Fibroblast of mammary gland (primary cell): ENCODE data around the gene AXIN2.

ENCODE experiments used
- DNase-seq: peaks from one replicate; pipeline ENCODE4 v3.0.0-alpha.2; 2010; ENCODE audit warnings: low read depth
- H3K4me3 ChIP-seq: 2 replicates; pipeline ENCODE4 v1.5.1; 2011; ENCODE audit warnings: low read depth, mild to moderate bottlenecking, low read length, moderate library complexity; ENCODE audit not compliant: control insufficient read depth
- CTCF ChIP-seq: conservative IDR thresholded peaks from 2 replicates; pipeline ENCODE4 v1.5.1; 2011; ENCODE audit warnings: low read depth, low read length, inconsistent platforms; ENCODE audit not compliant: control insufficient read depth, insufficient read depth

Gene AXIN2

GRCh38 chr17:65504141-65504540 lies 57.3 kb downstream of the AXIN2 start:
- H3K4me3 ChIP-seq, result no peak overlapping the region

DNA sequence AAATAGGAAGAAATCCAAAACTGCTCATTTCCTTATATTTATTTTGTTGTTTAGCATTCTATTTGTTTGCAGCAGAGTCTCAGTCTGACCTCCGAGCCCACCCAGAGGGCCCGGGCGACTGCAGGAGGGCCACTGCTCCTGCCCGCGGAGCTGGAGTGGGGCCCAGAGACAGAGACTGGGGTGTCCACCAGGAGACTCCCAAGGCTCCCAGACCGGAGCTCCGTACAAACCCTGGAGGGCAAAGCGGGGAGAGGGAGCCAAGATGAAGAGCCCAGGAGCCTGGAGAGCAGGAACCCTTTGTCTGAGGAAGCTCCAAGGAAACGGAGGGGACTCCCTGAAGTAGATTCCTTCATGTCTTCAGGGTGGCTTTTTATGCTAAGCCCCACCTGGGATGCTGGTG lies 57.9 kb downstream of the AXIN2 start:
- no peak overlapping the region for H3K4me3 ChIP-seq
- TF ChIP-seq CTCF, result no peak
- DNase-seq, result no peak

More at GRCh38 chr17:65504141-65504540, 57.3 kb downstream of the AXIN2 start:
- no peak for DNase-seq
- TF ChIP-seq CTCF, result no peak

DNA sequence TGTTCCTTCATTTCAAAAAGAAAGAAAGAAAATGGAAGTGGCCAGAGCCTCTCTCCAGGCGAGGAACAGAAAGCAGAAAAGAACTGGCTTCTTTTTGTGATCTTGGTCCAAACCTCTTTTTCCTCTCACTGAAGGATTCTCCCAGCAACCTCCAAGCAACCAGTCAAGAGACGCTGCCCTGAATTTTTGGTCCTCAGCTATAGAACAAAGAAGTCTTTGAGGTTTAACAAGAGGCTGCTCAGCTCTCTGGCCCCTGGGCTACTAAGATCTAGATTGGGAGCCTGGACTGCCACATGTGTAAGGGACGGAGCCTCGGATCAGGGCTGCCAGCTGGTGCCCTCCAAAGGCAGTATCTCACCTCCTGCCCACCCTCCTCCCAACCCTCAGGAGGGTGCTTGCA lies 62.6 kb downstream of the AXIN2 start:
- TF ChIP-seq CTCF, result no peak
- DNase-seq, result no peak
- no peak overlapping the region for H3K4me3 ChIP-seq

DNA sequence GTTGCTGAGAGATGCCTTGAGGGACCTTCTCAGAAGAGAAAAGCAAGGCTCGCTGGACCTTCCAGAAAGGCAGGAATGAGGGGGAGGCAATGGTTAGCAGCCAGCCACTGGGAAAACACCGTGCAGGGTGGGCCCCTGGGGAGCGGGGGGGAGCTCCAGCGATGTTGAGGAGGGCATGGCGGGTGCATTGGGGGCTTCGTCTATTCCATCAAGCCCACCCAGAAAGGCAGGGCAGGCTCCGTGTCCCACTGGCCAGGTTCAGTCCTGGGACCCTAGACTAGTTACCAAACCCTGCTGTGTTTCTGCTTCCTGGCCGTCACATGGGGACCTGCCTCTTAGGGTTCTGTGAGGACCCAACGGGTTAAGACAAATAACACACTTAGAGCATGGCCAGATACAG lies 64.6 kb downstream of the AXIN2 start:
- TF ChIP-seq CTCF, result no peak
- no peak for DNase-seq
- H3K4me3 ChIP-seq, result no peak overlapping the region

GRCh38 chr17:65495122-65496055 lies 66.1 kb downstream of the AXIN2 start:
- H3K4me3 ChIP-seq, result no peak overlapping the region
- DNase-seq, result no peak
- TF ChIP-seq CTCF, result no peak

GRCh38 chr17:65489413-65490155 lies 71.9 kb downstream of the AXIN2 start:
- peak; percentile 12 for DNase-seq
- no peak for TF ChIP-seq CTCF
- H3K4me3 ChIP-seq, result no peak overlapping the region
